HTERT RPE-1 (cell line): ENCODE data around the gene ERN1.
"Not testable (repeated sequence)": the region's sequence is repeated elsewhere in the genome, so short reads cannot be mapped to it uniquely, and the experiment has no call there.

Experiments
- in situ Hi-C: fragments of 300-500 bp; cut with MboI; formaldehyde crosslinking; loops from 4 replicates; pipeline ENCODE4 v1.14.3; 2020; ENCODE audit warnings: low sequenced_read_pairs

ERN1 gene

GRCh38 chr17:64139542-64139941 is 9.6 kb upstream of the ERN1 start:
- in situ Hi-C loops: no loop called here

GRCh38 chr17:64138441-64138840 is 8.5 kb upstream of the ERN1 start:
- in situ Hi-C loops: no loop called here

- in situ Hi-C loops: no loop called here
These were observed 5.1 kb upstream of the ERN1 start for GRCh38 chr17:64135000-64135399.

- in situ Hi-C loops: no loop called here
These were observed 4.4 kb upstream of the ERN1 start for GRCh38 chr17:64134216-64134970.

DNA sequence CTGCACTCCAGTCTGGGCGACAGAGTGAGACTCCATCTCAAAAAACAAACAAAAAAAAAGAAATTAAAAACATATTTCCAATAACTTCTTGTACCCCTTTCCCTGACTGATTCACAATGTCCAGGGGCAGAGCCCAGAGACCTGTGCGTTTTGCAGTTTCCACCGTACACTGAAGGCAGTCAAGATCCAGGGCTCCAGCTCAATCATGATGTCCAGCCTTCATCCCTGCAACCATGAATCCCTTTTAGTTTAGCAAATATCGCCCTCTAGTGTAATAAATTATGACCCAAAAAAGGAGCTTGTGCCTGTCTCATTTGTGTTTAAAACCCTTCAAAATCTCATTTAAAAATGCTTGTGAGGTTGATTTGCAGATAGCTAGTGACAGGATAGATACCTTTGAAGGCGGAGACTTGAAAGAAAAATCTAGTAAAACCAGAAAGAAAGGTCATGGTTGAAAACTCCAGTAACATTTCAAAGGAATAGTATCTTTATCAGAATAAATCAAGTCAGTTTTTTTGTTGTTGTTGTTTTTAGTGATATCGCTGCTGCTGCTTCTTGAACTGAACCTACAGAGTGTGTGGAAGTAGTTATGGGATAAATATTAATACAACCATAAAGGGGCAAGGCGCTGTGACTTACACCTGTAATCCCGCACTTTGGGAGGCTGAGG is 3.7 kb upstream of the ERN1 start:
- in situ Hi-C loops: no loop called here

- in situ Hi-C loops: no loop called here
These were observed 1.8 kb upstream of the ERN1 start for GRCh38 chr17:64131606-64132270.

DNA sequence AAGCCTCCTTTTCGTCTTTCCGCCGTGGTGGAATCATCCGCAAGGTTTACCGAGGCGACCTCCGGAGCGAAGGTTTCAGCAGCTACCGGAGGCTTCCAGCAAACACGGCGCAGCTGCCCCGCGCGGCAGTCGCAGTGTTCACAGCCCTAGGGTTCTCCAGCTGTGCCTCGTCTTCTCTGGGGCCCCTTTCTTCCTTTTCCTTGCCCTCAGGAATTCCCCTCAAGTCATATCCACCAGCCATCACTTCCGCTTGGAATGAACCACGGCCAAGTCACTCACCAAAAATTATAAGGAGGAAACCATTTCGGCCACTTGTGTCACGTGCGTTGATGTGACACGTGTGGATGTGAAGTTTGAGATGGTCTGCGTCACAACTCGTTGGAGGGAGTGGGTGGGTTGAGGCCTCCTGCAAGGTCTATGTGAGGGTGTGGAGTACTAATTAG is 636 bp upstream of the ERN1 start:
- in situ Hi-C loops: no loop called here

DNA sequence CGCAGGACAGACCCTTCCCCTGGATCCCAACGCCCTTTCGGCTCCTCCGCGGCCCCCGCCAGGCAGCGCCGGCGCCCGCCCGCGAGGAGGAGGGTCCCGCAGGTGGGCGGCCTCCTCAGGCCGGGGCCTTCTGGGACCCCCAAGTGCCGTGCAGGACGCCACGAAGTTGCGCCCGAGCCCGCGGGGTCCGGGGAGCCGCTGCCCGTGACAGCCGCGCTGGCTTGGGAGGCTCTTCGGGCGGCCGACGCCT is 504 bp downstream of the ERN1 start:
- in situ Hi-C loops: no loop called here

GRCh38 chr17:64128787-64129514 is 993 bp downstream of the ERN1 start:
- in situ Hi-C loops: no loop called here

DNA sequence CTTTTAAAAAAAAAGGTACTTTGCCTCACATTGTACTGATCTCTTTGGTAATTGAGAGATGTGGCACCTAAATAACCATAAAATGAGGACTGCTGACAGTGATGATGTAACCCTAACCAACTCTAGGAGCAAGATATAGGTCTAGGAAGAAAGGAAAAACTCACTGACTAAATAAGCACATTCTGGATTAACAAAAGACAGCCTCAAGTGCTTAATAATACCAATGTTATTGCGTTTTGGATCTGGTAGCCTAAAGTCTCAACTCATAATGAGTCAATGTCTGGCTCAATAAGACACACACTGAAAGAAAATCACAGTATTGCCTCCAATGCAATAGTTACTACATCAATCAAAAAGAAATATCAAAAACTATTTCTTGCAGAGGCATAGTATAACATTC is 3.0 kb downstream of the ERN1 start:
- in situ Hi-C loops: no loop called here

- in situ Hi-C loops: no loop called here
These were observed 4.0 kb downstream of the ERN1 start for GRCh38 chr17:64125937-64126336.

- in situ Hi-C loops: no loop called here
These were observed 5.3 kb downstream of the ERN1 start for GRCh38 chr17:64124609-64125008.

DNA sequence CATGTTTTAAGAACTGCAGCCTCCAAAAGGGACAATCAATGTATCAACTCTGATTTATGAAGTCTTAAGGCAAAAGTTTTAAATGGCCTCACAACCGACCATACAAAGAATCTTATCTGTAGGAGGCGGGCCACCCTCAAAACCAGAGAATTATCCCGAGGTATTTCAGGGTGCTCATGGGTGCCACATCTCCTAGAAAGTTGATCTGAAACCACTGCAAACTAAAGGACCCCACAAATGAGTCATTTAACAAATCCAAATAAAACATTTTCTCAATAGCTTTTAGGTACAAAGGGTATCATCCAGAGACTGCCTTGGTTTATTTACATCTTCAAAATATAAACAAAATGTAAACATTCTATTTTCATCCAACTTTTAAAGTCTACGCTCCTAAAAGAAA is 6.8 kb downstream of the ERN1 start:
- in situ Hi-C loops: no loop called here

DNA sequence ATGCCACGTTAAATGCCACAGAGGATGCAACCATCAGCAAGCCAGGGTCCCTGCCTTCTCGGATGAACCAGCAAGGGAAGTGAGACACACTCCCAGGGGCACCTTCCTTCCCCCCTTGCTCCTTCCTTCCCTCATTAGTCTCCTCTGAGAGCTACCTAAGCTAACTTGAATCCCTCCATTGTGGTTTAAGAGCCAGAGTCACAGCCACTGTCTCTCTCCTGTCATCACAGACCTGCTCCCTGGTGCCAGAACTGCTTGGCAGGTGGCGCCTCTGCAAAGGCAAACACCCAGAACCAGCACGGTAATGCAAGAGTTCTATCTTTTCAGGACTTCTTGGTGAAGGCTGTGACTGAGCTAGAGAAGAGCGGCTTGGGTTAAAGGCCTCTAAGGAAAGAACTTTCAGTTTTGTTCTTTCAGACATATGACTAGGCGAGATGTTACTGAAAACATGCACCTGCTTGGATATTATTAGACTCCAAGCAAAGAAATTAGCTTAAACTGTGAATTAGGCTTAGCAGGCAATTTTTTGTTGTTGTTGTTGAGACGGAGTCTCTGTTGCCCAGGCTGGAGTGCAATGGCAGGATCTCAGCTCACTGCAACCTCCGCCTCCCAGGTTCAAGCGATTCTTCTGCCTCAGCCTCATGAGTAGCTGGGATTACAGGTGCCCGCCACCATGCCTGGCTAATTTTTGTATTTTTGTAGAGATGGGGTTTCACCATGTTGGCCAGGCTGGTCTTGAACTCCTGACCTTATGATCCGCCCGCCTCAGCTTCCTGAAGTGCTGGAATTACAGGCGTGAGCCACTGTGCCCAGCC is 8.8 kb downstream of the ERN1 start:
- in situ Hi-C loops: not testable (repeated sequence)

DNA sequence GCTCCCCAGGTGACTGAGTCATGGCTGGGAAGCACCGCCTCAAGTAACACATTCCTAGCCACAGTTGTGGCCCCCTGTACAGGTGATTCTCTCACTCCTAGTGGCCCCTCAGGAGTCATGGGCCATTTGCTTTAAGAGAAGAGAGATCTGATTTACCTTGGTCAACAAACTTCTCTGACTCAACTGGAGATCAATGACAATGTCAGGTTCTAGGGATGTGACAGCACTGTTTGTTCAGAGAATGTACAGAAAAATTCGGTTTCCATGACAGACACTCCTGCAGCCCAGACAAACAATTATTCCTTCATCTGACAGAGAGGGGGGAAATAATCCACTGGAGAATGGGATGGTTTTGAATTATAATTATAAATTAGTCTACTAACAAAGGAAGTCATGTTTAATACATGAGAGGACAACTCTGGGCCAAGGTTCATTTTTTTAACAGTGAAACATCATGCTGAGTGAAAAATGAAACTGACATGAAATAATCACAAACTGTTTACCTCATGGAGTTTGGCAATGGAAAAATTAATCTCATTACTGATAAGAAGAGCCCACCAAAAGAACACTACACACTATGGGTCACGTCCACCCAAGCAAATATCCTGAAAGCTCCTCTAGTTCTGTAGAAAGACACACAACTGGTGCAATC is 9.7 kb downstream of the ERN1 start:
- in situ Hi-C loops: no loop called here

DNA sequence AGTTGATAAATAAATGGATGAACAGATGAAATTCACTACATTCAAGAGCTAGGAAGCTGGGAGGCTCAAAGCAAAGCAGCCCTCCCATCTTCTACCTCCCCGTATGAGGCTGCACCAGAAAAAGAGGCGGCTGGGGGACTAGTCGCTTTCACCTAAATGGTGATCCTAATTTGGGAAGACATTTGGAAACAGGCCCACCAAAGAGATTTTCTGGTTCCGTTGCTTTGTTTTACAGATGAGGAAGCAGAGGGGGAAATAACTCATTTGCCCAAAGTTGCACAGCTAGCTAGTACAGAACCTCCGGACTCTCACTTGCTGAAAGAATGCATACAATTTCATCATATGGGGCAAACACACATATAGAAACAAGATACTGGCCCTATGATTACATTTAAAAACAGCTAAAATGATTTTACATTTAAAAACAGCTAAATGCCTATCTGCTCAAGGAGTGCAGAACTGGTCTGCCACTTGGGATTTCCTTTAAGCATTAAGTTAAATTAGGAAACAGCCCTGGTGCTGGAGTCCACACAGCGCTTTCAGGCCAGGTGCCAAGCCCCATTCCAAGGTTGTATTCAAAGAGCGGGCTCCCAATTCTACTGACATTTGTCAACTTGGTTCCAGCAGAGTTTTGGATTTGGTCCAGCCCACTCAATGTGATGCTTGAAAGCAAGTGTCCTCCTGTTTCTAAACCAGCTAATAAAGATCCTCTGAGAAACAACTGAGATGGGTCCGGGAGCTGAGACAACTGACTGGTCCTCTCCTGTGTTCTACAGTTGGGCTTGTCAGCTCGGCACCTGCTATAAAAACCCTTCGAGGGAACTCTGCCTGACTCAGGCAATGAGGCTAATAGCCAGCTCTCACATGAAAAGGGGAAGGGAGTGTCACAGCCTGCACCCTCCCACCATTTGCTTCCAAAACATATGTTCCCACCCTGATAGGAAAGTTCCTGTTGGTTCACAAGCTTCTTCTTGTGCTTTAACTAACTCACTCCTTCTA is 11.7 kb downstream of the ERN1 start:
- in situ Hi-C loops: no loop called here

DNA sequence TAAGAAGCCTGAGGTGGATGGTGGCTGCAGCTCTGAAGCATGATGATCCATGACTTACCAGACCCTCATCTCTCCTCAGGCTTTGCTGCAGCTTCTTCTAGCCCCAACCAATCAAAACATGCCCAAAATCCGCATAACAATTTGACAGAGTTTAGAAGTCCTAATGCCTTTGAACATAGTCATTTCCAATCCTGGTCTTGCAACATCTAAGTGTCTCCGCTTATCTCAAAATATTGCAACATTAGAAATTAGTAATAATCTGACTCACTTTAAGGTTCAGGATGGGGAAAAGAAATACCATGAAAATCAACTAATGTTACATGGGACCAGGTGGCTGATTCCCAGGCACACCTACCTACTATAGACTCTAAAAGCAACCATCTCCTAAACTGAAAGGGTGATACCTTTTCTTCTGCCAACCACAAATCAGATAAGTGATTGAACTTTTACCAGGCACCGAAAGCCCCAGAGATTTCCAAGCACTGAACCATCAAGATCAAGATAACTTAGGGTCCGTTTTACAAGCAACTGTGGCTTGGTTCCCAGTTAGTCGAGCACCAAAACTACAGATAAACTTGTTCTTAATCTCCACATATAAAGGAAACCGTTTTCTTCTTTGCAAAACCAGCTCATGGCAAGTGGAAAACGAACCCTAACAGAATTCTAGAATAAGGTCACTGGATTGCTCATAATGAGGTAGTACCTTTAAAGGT is 14.0 kb downstream of the ERN1 start:
- in situ Hi-C loops: no loop called here

- in situ Hi-C loops: no loop called here
These were observed 14.8 kb downstream of the ERN1 start for GRCh38 chr17:64115043-64115698.
